Hepatocyte (in vitro differentiated cells): Measurements from ENCODE around the gene FBXL7. TPM values are rescaled to one million over a fixed set of nuclear protein-coding genes. Genes with fewer than 3 reads are reported as not detected.

Experiments
- DNase-seq: peaks from one replicate; pipeline ENCODE4 v3.0.0-alpha.2; 2016; ENCODE audit warnings: low spot score
- H2AFZ ChIP-seq: fragments of 200-600 bp; sonication (generic); 2 replicates; pipeline ENCODE4 v1.6.0; 2016; ENCODE audit warnings: antibody characterized with exemption, mild to moderate bottlenecking
- H3K27ac ChIP-seq: fragments of 200-600 bp; sonication (generic); 2 replicates; pipeline ENCODE4 v1.5.1; 2016; ENCODE audit warnings: mild to moderate bottlenecking
- H3K27me3 ChIP-seq: fragments of 200-600 bp; sonication (generic); 2 replicates; pipeline ENCODE4 v1.6.1; 2016
- H3K36me3 ChIP-seq: fragments of 200-600 bp; sonication (generic); replicated peaks from 2 replicates; pipeline ENCODE4 v1.5.1; 2016; ENCODE audit warnings: low read depth; ENCODE audit not compliant: insufficient read depth
- H3K4me1 ChIP-seq: fragments of 200-600 bp; sonication (generic); 2 replicates; pipeline ENCODE4 v1.5.1; 2016; ENCODE audit warnings: mild to moderate bottlenecking, moderate library complexity; ENCODE audit not compliant: insufficient read depth
- H3K4me2 ChIP-seq: fragments of 200-600 bp; sonication (generic); 2 replicates; pipeline ENCODE4 v1.6.0; 2016
- H3K4me3 ChIP-seq: fragments of 200-600 bp; sonication (generic); 2 replicates; pipeline ENCODE4 v1.5.1; 2016; ENCODE audit warnings: mild to moderate bottlenecking
- H3K79me2 ChIP-seq: fragments of 200-600 bp; sonication (generic); 2 replicates; pipeline ENCODE4 v1.6.0; 2017; ENCODE audit warnings: mild to moderate bottlenecking
- H3K9me2 ChIP-seq: fragments of 200-600 bp; sonication (generic); replicated peaks from 2 replicates; pipeline ENCODE4 v1.6.0; 2017; ENCODE audit warnings: mild to moderate bottlenecking; ENCODE audit not compliant: insufficient read depth
- H3K9me3 ChIP-seq: fragments of 200-600 bp; sonication (generic); 2 replicates; pipeline ENCODE4 v1.5.1; 2016; ENCODE audit warnings: low read depth, mild to moderate bottlenecking
- H4K20me1 ChIP-seq: fragments of 200-600 bp; sonication (generic); 2 replicates; pipeline ENCODE4 v1.6.0; 2016; ENCODE audit warnings: mild to moderate bottlenecking; ENCODE audit not compliant: insufficient read depth, poor library complexity, severe bottlenecking
- CTCF ChIP-seq: fragments of 200-600 bp; sonication (generic); IDR thresholded peaks from 2 replicates; pipeline ENCODE4 v1.5.1; 2016; ENCODE audit warnings: antibody characterized with exemption, mild to moderate bottlenecking; ENCODE audit not compliant: poor library complexity
- EZH2 ChIP-seq: fragments of 200-600 bp; sonication (generic); IDR thresholded peaks from 2 replicates; pipeline ENCODE4 v1.6.1; 2016; ENCODE audit warnings: antibody characterized with exemption, mild to moderate bottlenecking, borderline replicate concordance
- EZH2phosphoT487 ChIP-seq: fragments of 200-600 bp; sonication (generic); IDR thresholded peaks from one replicate; pipeline ENCODE4 v1.6.1; 2018; ENCODE audit warnings: antibody characterized with exemption, mild to moderate bottlenecking, low read depth, moderate library complexity; ENCODE audit not compliant: unreplicated experiment, severe bottlenecking
- WGBS: methylation state at CpG from one replicate; pipeline ENCODE4 v1.1.6; 2016; ENCODE audit warnings: low lambda C conversion rate; ENCODE audit errors: missing lambda C conversion rate; 5-methylcytosine and 5-hydroxymethylcytosine counted together
- polyA plus RNA-seq: library from polyadenylated mRNA; unstranded; fragments of >200 nt; fragmentation: Nextera tagmentation; extraction: Ambion mirVana; gene quantifications from 2 replicates; pipeline ENCODE4 v1.2.1, GENCODE V29; 2016
- total RNA-seq: library from RNA; depleted of rRNA; stranded (reverse); fragments of >200 nt; gene quantifications from 2 replicates; pipeline ENCODE4 v1.2.3, GENCODE V29; 2014

FBXL7 gene
- total and polyA plus RNA-seq, 2 experiments from 2014 or later, result 8.4 to 10.3 TPM

DNA sequence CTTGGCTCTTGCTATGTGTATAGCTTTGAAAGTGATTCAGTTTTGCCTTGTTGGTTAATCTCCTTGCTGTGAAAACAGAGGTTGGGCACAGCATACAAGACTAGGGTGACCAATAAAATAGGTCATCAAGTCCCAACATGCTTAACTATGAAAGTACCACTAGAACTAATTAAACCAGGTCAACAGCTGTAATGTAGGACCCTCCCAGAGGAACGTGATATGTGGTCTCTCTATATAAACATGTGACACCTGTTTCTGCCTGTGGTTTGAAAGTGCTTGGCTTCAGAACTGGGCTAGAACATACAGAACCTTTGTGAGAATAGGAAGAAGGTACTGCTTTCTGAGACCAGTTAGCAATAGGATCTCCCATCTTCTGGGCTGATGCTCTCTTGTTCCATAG, 297.1 kb downstream of the FBXL7 start:
- no peaks in the 10 kb centered on the region for H3K9me2 ChIP-seq
- TF ChIP-seq EZH2 (no peak), EZH2phosphoT487 (no peak), CTCF (no peak)
- H3K9me3 ChIP-seq, result no peaks in the 10 kb centered on the region
- H4K20me1 ChIP-seq, result peaks cover 5% of the 10 kb centered on the region
- no peak for DNase-seq
- no peak overlapping the region for H3K27ac ChIP-seq
- no peak overlapping the region for H2AFZ ChIP-seq
- H3K36me3 ChIP-seq, result no peaks in the 10 kb centered on the region
- 93% methylated on average over 1 of the region's 1 CpG for WGBS
- H3K27me3 ChIP-seq, result no peaks in the 10 kb centered on the region
- H3K4me3 ChIP-seq, result no peak overlapping the region
- peaks cover 9% of the 10 kb centered on the region for H3K4me1 ChIP-seq
- no peaks in the 10 kb centered on the region for H3K79me2 ChIP-seq
- no peak overlapping the region for H3K4me2 ChIP-seq

GRCh38 chr5:15798006-15798405, 298.0 kb downstream of the FBXL7 start:
- no peaks in the 10 kb centered on the region for H3K79me2 ChIP-seq
- 71% methylated on average over 3 of the region's 3 CpGs for WGBS

GRCh38 chr5:15799014-15799413, 299.0 kb downstream of the FBXL7 start:
- Histone ChIP-seq H4K20me1 (peaks cover 5% of the 10 kb centered on the region), H3K79me2 (no peaks in the 10 kb centered on the region), H3K27me3 (no peaks in the 10 kb centered on the region), H3K9me3 (no peaks in the 10 kb centered on the region), H3K4me2 (no peak overlapping the region), H3K36me3 (no peaks in the 10 kb centered on the region), H3K27ac (no peak overlapping the region), H3K4me3 (no peak overlapping the region), H2AFZ (no peak overlapping the region), H3K9me2 (no peaks in the 10 kb centered on the region), H3K4me1 (peaks cover 6% of the 10 kb centered on the region)
- TF ChIP-seq EZH2phosphoT487 (no peak), CTCF (no peak), EZH2 (no peak)
- no peak for DNase-seq
- 97% methylated on average over 1 of the region's 1 CpG for WGBS

More at GRCh38 chr5:15798006-15798405, 298.0 kb downstream of the FBXL7 start:
- no peak overlapping the region for H2AFZ ChIP-seq
- no peak overlapping the region for H3K27ac ChIP-seq
- H3K27me3 ChIP-seq, result no peaks in the 10 kb centered on the region
- DNase-seq, result no peak
- TF ChIP-seq EZH2, result no peak
- TF ChIP-seq CTCF, result no peak
- no peak for TF ChIP-seq EZH2phosphoT487
- peaks cover 9% of the 10 kb centered on the region for H3K4me1 ChIP-seq
- H3K9me3 ChIP-seq, result no peaks in the 10 kb centered on the region
- no peaks in the 10 kb centered on the region for H3K9me2 ChIP-seq
- peaks cover 5% of the 10 kb centered on the region for H4K20me1 ChIP-seq
- no peaks in the 10 kb centered on the region for H3K36me3 ChIP-seq
- no peak overlapping the region for H3K4me2 ChIP-seq
- no peak overlapping the region for H3K4me3 ChIP-seq

GRCh38 chr5:15799612-15800011, 299.6 kb downstream of the FBXL7 start:
- TF ChIP-seq CTCF, result no peak
- no peak for TF ChIP-seq EZH2phosphoT487
- TF ChIP-seq EZH2, result no peak
- Histone ChIP-seq H3K27ac (no peak overlapping the region), H3K4me1 (peaks cover 2% of the 10 kb centered on the region), H2AFZ (no peak overlapping the region), H3K9me2 (no peaks in the 10 kb centered on the region), H3K27me3 (no peaks in the 10 kb centered on the region), H3K4me3 (no peak overlapping the region), H3K36me3 (no peaks in the 10 kb centered on the region), H4K20me1 (peaks cover 3% of the 10 kb centered on the region), H3K79me2 (no peaks in the 10 kb centered on the region), H3K4me2 (no peak overlapping the region), H3K9me3 (peaks cover 3% of the 10 kb centered on the region)
- WGBS, result 96% methylated on average over 7 of the region's 7 CpGs
- no peak for DNase-seq
